ENCODE results near the gene SLA2.

SLA2 gene

GRCh38 chr20:36605399-36606157 lies 40.4 kb downstream of the SLA2 start, which contains the start of gene RAB5IF:
RAB5IF (plus strand) TSS chr20:36605779; CDS start chr20:36605952, 173 bp downstream.
- TF ChIP-seq FOXP2 (optimal IDR thresholded peaks at IDR 0.05; ENCODE audit: borderline replicate concordance, extremely low read depth, extremely low read length, insufficient read depth) (peak; percentile 91), REST (IDR thresholded peaks at IDR 0.05; ENCODE audit: insufficient read depth in 1 of 2, low read depth in 2 of 2, low read length in 2 of 2) (no peak), POLR2AphosphoS5 (IDR thresholded peaks at IDR 0.05; ENCODE audit: low read depth, low read length) (peak; percentile 76), TAF1 (IDR thresholded peaks at IDR 0.05; ENCODE audit: borderline replicate concordance, insufficient read depth, low read length) (no peak), SIN3A (IDR thresholded peaks at IDR 0.05; ENCODE audit: borderline replicate concordance, insufficient read depth, low read length) (0 out of 2 replicates have a peak, but pooled peaks have one; percentile 36)

DNA sequence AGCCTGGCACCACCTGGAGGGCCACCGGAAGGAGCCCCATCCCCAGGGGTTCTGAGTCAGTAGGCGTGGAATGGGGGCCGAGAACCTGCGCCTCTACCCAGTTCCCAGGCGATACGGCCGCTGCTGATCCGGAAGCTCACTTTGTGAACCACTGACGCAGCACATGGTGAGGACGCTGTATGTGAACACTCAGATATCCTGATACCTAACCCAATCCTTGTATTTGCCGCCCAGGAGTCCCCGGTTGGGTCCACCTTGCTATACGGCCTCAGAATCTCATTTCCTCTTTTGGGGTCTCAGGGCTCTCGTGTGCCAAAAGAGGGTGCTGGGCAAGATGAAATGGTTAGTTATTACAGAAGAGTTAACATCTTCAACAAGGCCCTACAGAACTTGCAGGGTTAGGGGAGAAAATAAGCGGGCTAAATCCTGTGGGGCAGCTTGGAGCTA lies 41.0 kb downstream of the SLA2 start:
- TF ChIP-seq FOXP2 (optimal IDR thresholded peaks at IDR 0.05; ENCODE audit: borderline replicate concordance, extremely low read depth, extremely low read length, insufficient read depth) = no peak
- no peak for TF ChIP-seq REST (IDR thresholded peaks at IDR 0.05; ENCODE audit: insufficient read depth in 1 of 2, low read depth in 2 of 2, low read length in 2 of 2)
- no peak for TF ChIP-seq SIN3A (IDR thresholded peaks at IDR 0.05; ENCODE audit: borderline replicate concordance, insufficient read depth, low read length)
- TF ChIP-seq POLR2AphosphoS5 (IDR thresholded peaks at IDR 0.05; ENCODE audit: low read depth, low read length) = no peak
- no peak for TF ChIP-seq TAF1 (IDR thresholded peaks at IDR 0.05; ENCODE audit: borderline replicate concordance, insufficient read depth, low read length)

DNA sequence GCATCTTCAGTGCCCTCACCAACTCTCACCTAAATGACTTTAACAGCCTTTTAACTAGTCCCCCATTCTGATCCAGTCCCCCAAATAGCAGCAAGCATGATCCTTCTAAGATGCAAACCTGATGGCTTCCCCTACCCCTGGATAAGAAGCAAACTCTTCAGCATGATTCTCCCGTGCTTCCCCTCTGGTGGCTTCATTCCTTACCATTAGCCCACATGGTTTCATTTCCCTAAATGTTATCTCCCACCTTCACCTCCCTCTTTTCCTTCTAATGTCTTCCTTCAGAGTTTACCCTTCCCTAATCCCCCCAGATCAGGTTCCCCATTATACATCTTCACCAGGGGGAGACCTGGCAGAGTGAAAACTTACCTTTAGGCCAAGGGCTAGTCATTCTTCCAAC lies 44.5 kb downstream of the SLA2 start:
- no peak for TF ChIP-seq POLR2AphosphoS5 (IDR thresholded peaks at IDR 0.05; ENCODE audit: low read depth, low read length)
- no peak for TF ChIP-seq SIN3A (IDR thresholded peaks at IDR 0.05; ENCODE audit: borderline replicate concordance, insufficient read depth, low read length)
- TF ChIP-seq FOXP2 (optimal IDR thresholded peaks at IDR 0.05; ENCODE audit: borderline replicate concordance, extremely low read depth, extremely low read length, insufficient read depth) = no peak
- TF ChIP-seq TAF1 (IDR thresholded peaks at IDR 0.05; ENCODE audit: borderline replicate concordance, insufficient read depth, low read length) = no peak
- TF ChIP-seq REST (IDR thresholded peaks at IDR 0.05; ENCODE audit: insufficient read depth in 1 of 2, low read depth in 2 of 2, low read length in 2 of 2) = no peak

DNA sequence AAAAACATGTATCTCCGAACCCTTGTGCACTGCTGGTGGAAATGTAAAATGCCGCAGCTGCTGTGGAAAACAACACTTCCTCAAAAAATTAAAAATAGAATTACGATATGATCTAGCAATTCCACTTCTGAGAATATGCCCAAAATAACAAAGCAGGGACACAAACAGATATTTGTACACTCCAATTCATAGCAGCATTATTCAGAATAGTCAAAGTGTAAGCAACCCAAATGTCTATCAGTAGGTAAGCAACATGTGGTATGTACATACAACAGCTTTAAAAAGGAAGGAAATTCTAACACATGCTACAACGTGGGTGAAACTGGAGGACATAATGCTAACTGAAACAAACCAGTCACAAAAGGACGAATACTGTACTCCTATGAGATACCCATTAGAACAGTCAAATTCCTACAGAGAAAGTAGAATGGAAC lies 46.1 kb downstream of the SLA2 start:
- no peak for TF ChIP-seq REST (IDR thresholded peaks at IDR 0.05; ENCODE audit: insufficient read depth in 1 of 2, low read depth in 2 of 2, low read length in 2 of 2)
- TF ChIP-seq POLR2AphosphoS5 (IDR thresholded peaks at IDR 0.05; ENCODE audit: low read depth, low read length) = no peak
- no peak for TF ChIP-seq FOXP2 (optimal IDR thresholded peaks at IDR 0.05; ENCODE audit: borderline replicate concordance, extremely low read depth, extremely low read length, insufficient read depth)
- no peak for TF ChIP-seq SIN3A (IDR thresholded peaks at IDR 0.05; ENCODE audit: borderline replicate concordance, insufficient read depth, low read length)
- no peak for TF ChIP-seq TAF1 (IDR thresholded peaks at IDR 0.05; ENCODE audit: borderline replicate concordance, insufficient read depth, low read length)

Data from PFSK-1 (cell line).